ENCODE data around the gene SLC2A11.

- TF ChIP-seq CTCF (conservative IDR thresholded peaks at IDR 0.05 in 1 of 2, IDR thresholded peaks at IDR 0.05 in 1 of 2; ENCODE audit: low read depth in 1 of 2, low read length in 2 of 2) (no peak), EZH2 (IDR thresholded peaks at IDR 0.05; ENCODE audit: low read length, missing control alignments) (no peak)
These were observed 17.6 kb upstream of the SLC2A11 start for GRCh38 chr22:23840026-23840425.
